ENCODE measurements around the gene GMCL1. TPM values are rescaled to one million over a fixed set of nuclear protein-coding genes. Genes with fewer than 3 reads are reported as not detected.

Gene GMCL1
- total RNA-seq, 6 donors from 2014 or later = 11.9 to 23.1 (median 17.5) TPM

DNA sequence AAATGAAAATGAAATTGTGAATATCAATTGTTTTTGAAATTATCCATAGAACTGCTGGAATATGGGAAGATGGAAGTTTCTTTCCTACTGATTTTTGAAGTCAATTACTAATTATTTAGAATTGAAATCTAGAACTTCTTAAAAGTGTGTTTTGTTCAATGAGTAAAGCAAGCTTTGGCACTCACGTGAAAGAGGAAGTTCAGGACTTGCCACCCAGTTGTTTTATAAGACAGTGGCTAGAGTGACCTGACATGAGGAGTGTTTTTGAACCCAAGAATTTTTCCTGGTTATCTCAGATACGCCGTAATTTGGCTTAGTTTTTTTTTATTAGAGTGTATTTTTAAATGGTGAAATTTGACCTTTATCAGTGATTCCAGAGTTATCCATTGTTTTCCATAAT lies 88.9 kb downstream of the GMCL1 start:
- ATAC-seq (ENCODE audit: low FRiP score in 2 of 2) = no peak
- 33 to 49% methylated on average over 3 of the region's 3 CpGs for WGBS, 2 donors
- peak overlapping the region; percentile 53 to 96 (median 70) for H3K27ac ChIP-seq

DNA sequence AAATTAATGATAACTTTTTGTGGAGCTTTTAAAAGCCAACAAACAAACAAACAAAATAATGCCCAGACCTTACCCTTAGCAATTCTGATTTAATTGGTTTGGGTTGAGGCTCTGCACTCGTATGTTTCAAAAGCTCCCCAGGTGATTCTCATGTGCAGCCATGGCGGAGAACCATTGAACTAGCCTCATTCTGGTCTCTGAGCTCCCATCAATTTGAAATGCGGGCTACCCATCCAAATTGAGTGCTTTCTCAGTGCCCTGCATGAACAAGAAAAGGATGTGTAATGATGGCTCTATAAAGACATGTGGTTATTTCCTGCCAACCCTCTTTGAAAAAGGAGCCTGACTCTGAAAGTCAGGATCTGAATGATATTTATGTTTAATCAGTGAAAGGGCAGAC lies 93.7 kb downstream of the GMCL1 start:
- Histone ChIP-seq H3K36me3 (peaks cover 14 to 49% (median 15%) of the 10 kb centered on the region in 4 donors), H3K4me1 (peaks cover 0 to 6% (median 2%) of the 10 kb centered on the region in 4 donors), H3K27ac (no peak overlapping the region), H3K9me3 (no peaks in the 10 kb centered on the region), H3K4me3 (no peak overlapping the region), H3K27me3 (no peaks in the 10 kb centered on the region)
- TF ChIP-seq, protein P1, sequence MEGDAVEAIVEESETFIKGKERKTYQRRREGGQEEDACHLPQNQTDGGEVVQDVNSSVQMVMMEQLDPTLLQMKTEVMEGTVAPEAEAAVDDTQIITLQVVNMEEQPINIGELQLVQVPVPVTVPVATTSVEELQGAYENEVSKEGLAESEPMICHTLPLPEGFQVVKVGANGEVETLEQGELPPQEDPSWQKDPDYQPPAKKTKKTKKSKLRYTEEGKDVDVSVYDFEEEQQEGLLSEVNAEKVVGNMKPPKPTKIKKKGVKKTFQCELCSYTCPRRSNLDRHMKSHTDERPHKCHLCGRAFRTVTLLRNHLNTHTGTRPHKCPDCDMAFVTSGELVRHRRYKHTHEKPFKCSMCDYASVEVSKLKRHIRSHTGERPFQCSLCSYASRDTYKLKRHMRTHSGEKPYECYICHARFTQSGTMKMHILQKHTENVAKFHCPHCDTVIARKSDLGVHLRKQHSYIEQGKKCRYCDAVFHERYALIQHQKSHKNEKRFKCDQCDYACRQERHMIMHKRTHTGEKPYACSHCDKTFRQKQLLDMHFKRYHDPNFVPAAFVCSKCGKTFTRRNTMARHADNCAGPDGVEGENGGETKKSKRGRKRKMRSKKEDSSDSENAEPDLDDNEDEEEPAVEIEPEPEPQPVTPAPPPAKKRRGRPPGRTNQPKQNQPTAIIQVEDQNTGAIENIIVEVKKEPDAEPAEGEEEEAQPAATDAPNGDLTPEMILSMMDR (IDR thresholded peaks at IDR 0.05) = no peak
- TF ChIP-seq POLR2AphosphoS5 (IDR thresholded peaks at IDR 0.05) (no peak), POLR2A (IDR thresholded peaks at IDR 0.05) (no peak), EP300 (IDR thresholded peaks at IDR 0.05) (no peak)
- no peak for ATAC-seq (ENCODE audit: low FRiP score in 2 of 2)
- 95 to 96% methylated on average over 3 of the region's 3 CpGs for WGBS, 2 donors
- DNase-seq = no peak

More for the DNA sequence above, 88.9 kb downstream of the GMCL1 start:
- no peak for DNase-seq
- H3K27me3 ChIP-seq = no peaks in the 10 kb centered on the region
- peaks cover 17 to 35% (median 27%) of the 10 kb centered on the region in 4 donors for H3K4me1 ChIP-seq
- H3K36me3 ChIP-seq = peaks cover 14 to 44% (median 15%) of the 10 kb centered on the region in 4 donors
- H3K9me3 ChIP-seq = no peaks in the 10 kb centered on the region
- peak overlapping the region in 1 of 4 donors; percentile 93 for H3K4me3 ChIP-seq
- TF ChIP-seq, protein P1 (IDR thresholded peaks at IDR 0.05) = no peak
- no peak for TF ChIP-seq POLR2AphosphoS5 (IDR thresholded peaks at IDR 0.05)
- TF ChIP-seq POLR2A (IDR thresholded peaks at IDR 0.05) = no peak
- TF ChIP-seq EP300 (IDR thresholded peaks at IDR 0.05) = no peak

DNA sequence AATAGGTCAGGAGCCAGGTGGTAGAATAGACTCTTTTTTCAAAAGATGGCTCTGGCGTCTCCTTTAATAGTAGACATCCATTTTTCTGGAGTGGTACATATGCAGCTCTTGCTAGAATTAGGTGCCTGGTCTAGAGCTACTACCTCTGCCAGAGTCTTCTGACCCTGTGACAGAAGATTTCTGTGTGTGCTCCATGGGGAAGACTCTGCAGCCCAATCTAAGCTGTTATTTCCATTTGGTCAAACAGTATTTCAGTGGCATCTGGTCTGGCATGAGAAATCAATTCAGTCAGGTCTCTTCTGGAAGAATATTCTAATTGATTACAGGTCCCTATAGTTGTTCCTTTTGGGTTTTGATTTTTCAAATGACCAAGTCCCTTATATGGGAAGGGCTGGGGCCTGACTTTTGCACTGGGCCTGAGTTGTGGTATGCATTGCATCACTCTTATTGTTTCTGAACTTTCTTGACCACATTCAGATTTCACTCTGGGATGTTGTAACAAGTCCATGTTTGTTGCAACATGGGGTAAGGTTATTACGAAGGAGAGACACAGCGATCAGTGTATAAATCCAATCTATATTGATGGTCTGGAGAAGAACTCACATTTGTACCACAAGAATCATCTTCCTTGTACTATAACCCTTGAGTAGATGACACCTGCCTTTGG lies 97.5 kb downstream of the GMCL1 start:
- Histone ChIP-seq H3K27ac (peak overlapping the region in 2 of 4 donors; percentile 48 to 58), H3K27me3 (no peaks in the 10 kb centered on the region), H3K4me1 (peaks cover 3 to 8% (median 4%) of the 10 kb centered on the region in 4 donors), H3K4me3 (no peak overlapping the region), H3K36me3 (peaks cover 5 to 21% (median 7%) of the 10 kb centered on the region in 4 donors), H3K9me3 (no peaks in the 10 kb centered on the region)
- 55 to 56% methylated on average over 3 of the region's 3 CpGs for WGBS, 2 donors
- TF ChIP-seq, protein P1 (IDR thresholded peaks at IDR 0.05) = no peak
- TF ChIP-seq EP300 (IDR thresholded peaks at IDR 0.05) (peak in 1 of 4 donors; percentile 1), POLR2AphosphoS5 (IDR thresholded peaks at IDR 0.05) (peak in 1 of 2 donors; percentile 80), POLR2A (IDR thresholded peaks at IDR 0.05) (no peak)
- ATAC-seq (ENCODE audit: low FRiP score in 2 of 2) = peak in 1 of 2 donors; percentile 46
- DNase-seq = peak in 1 of 2 donors; percentile 57

Small RNA genes lying within 50 kb of the gene (small RNA-seq; reads per million reads assigned to genes)
- gene RPL23AP92 = 0 reads per million in 4 donors

Other genes with a start within 250 kb of the GMCL1 start
- gene AAK1, start 185.9 kb upstream of the GMCL1 start, total RNA-seq = 100 to 1,000 TPM in 1 of 6 donors, 10 to 100 TPM in 5; 45.1 to 105 (median 58.8) TPM
- gene ANXA4, start 87.5 kb upstream of the GMCL1 start, total RNA-seq = 100 to 1,000 TPM in 5 of 6 donors, 10 to 100 TPM in 1; 84.0 to 214 (median 161) TPM
- 100 to 1,000 TPM in 2 of 6 donors, 10 to 100 TPM in 4; 32.7 to 120 (median 55.0) TPM for gene SNRNP27, start 64.3 kb downstream of the GMCL1 start, total RNA-seq
- gene MXD1, start 85.4 kb downstream of the GMCL1 start, total RNA-seq = 10 to 100 TPM; 16.3 to 94.3 (median 33.8) TPM
- 1 to 10 TPM; 1.0 to 2.1 (median 1.4) TPM for gene ASPRV1, start 132.0 kb downstream of the GMCL1 start, total RNA-seq